Measurements from ENCODE around the gene CCL11.

DNA sequence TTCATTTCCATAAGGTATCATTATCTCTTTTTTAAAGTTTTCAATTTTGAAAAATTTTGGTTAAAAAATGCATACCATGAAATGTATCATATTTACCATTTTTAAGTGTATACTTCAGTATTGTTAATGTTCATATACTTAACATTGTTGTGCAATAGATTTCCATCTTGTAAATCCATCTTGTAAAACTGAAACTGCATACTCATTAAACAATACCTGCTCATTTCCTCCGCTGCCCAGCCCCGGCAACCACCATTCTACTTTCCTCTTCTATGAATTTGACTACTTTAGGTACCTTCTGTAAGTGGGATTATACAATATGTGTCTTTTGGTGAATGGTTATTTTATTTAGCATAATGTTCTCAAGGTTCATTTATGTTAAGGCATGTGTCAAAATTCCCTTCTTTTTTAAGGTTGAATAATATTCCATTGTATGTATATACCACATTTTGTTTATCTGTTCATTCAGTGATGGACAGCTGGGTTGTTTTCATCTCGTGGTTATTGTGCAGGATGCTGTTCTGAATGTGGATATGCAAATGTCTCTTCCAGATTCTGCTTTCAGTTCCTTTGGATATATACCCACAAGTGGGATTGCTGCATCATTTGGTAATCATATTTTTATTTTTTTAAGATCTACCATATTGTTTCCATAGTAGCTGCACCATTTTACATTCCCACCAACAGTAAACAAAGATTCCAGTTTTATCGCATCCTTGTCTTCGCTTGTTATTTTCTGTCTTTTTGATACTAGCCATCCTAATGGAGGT is 23.8 kb upstream of the CCL11 start:
- TF ChIP-seq GATA3 (IDR thresholded peaks at IDR 0.05; ENCODE audit: low read depth, low read length) (no peak), GATA2 (IDR thresholded peaks at IDR 0.05; ENCODE audit: low read depth, low read length) (no peak)

Measured in SH-SY5Y (cell line).